Activated B cell treated with CpG ODN at 0.5 μM for 24 hours (primary cell): ENCODE measurements around the gene AVEN. TPM values are rescaled to one million over a fixed set of nuclear protein-coding genes. Genes with fewer than 3 reads are reported as not detected.

Source experiments
- ATAC-seq: fragments of 200-7000 bp; cut with Tn5 transposase; one replicate; pipeline ENCODE4 v1.10.0; 2021; ENCODE audit warnings: low read depth, mild to moderate bottlenecking, moderate library complexity
- CTCF ChIA-PET: fragments of 350-600 bp; sonication (Branson Sonifier 250); formaldehyde crosslinking; loops from one replicate; lab custom pipeline; 2021; ENCODE audit warnings: antibody characterized with exemption; lab: Charles Lee
- POLR2A ChIA-PET: fragments of 350-600 bp; sonication (Branson Sonifier 250); formaldehyde crosslinking; loops from one replicate; lab custom pipeline; 2021; ENCODE audit warnings: antibody characterized with exemption; lab: Charles Lee
- DNase-seq: peaks from one replicate; pipeline ENCODE4 v3.0.0; 2022
- H3K27ac Mint-ChIP-seq: one replicate; pipeline ENCODE4 v1.8.0; 2020; ENCODE audit warnings: mixed read lengths
- H3K27me3 Mint-ChIP-seq: one replicate; pipeline ENCODE4 v1.8.0; 2021; ENCODE audit warnings: mixed read lengths
- H3K36me3 Mint-ChIP-seq: one replicate; pipeline ENCODE4 v1.8.0; 2021; ENCODE audit warnings: low read depth, mixed read lengths
- H3K4me1 Mint-ChIP-seq: one replicate; pipeline ENCODE4 v1.8.0; 2021; ENCODE audit warnings: mixed read lengths
- H3K4me3 Mint-ChIP-seq: one replicate; pipeline ENCODE4 v1.8.0; 2020; ENCODE audit warnings: mild to moderate bottlenecking, mixed read lengths
- H3K9me3 Mint-ChIP-seq: one replicate; pipeline ENCODE4 v1.8.0; 2020; ENCODE audit warnings: mixed read lengths
- CTCF ChIP-seq: fragments of 200-600 bp; IDR thresholded peaks from one replicate; pipeline ENCODE4 v1.8.0; 2022; ENCODE audit warnings: antibody characterized with exemption, mild to moderate bottlenecking
- intact Hi-C: fragments of 100-400 bp; cut with micrococcal nuclease; formaldehyde crosslinking; loops from one replicate; pipeline ENCODE4 v1.15.1; 2024
- total RNA-seq: library from RNA; stranded (reverse); gene quantifications from 2 replicates; pipeline ENCODE4 v1.2.3, GENCODE V29; 2022

Gene AVEN
- total RNA-seq, 1 donor from 2014 or later, result 14.1 TPM

GRCh38 chr15:34039790-34040113 is 748 bp upstream of the AVEN start:
- ChIA-PET POLR2A (interaction anchor here (1.0 to 1.7 kb wide), 5 partner anchors 19 to 330 kb away, joined by 3 to 14 read pairs (median 9); partner anchors contain the start of genes EMC4, EMC7 and PGBD4), CTCF (interaction anchor here (1.7 kb wide), 1 partner anchor 170 kb away, joined by 5 read pairs; the partner anchor contains the start of gene KATNBL1)
- Mint-ChIP-seq H3K27me3 (no peaks in the 10 kb centered on the region), H3K4me3 (peak overlapping the region; percentile 79), H3K27ac (peak overlapping the region; percentile 94), H3K36me3 (no peaks in the 10 kb centered on the region), H3K4me1 (peaks cover 18% of the 10 kb centered on the region), H3K9me3 (no peaks in the 10 kb centered on the region)
- intact Hi-C loops, result loop anchor here (1.0 to 10.0 kb wide), 5 partner anchors 62 to 1508 kb away; partner anchors contain the start of genes DPH6, EMC7, FMN1 and NOP10
- no peak for DNase-seq
- TF ChIP-seq CTCF, result no peak
- ATAC-seq, result no peak

GRCh38 chr15:34038023-34038870 is 757 bp downstream of the AVEN start:
- TF ChIP-seq CTCF, result no peak
- Mint-ChIP-seq H3K9me3 (no peaks in the 10 kb centered on the region), H3K36me3 (no peaks in the 10 kb centered on the region), H3K4me1 (peaks cover 18% of the 10 kb centered on the region), H3K27ac (peak overlapping the region; percentile 89), H3K4me3 (peak overlapping the region; percentile 92), H3K27me3 (no peaks in the 10 kb centered on the region)
- intact Hi-C loops, result loop anchor here (1.0 to 10.0 kb wide), 7 partner anchors 24 to 1509 kb away; partner anchors contain the start of genes DPH6, FMN1, KATNBL1 and LPCAT4
- DNase-seq (peak; percentile 71), ATAC-seq (peak; percentile 79)
- POLR2A ChIA-PET, result interaction anchor here (1.1 to 1.7 kb wide), 6 partner anchors 64 to 331 kb away, joined by 3 to 14 read pairs (median 7); partner anchors contain the start of genes EMC4, EMC7, LPCAT4 and PGBD4
- CTCF ChIA-PET, result no interaction called here

- intact Hi-C loops, result loop anchor here (10.0 kb wide), 1 partner anchor 837 kb away; the partner anchor contains the start of gene FMN1
- H3K36me3 Mint-ChIP-seq, result peaks cover 4% of the 10 kb centered on the region
Measured at GRCh38 chr15:34031987-34032760, 6.8 kb downstream of the AVEN start.

GRCh38 chr15:34027606-34028005 is 11.4 kb downstream of the AVEN start:
- CTCF ChIA-PET, result no interaction called here
- Mint-ChIP-seq H3K36me3 (peaks cover 7% of the 10 kb centered on the region), H3K4me1 (peaks cover 2% of the 10 kb centered on the region), H3K27ac (no peak overlapping the region), H3K9me3 (peaks cover 5% of the 10 kb centered on the region), H3K4me3 (no peak overlapping the region), H3K27me3 (no peaks in the 10 kb centered on the region)
- no peak for DNase-seq
- no peak for TF ChIP-seq CTCF
- no peak for ATAC-seq
- intact Hi-C loops, result no loop called here
- POLR2A ChIA-PET, result no interaction called here

More at GRCh38 chr15:34031987-34032760, 6.8 kb downstream of the AVEN start:
- no peak for DNase-seq
- Mint-ChIP-seq H3K4me1 (no peaks in the 10 kb centered on the region), H3K27ac (no peak overlapping the region), H3K27me3 (no peaks in the 10 kb centered on the region), H3K4me3 (no peak overlapping the region), H3K9me3 (peaks cover 5% of the 10 kb centered on the region)
- POLR2A ChIA-PET, result no interaction called here
- TF ChIP-seq CTCF, result no peak
- no peak for ATAC-seq
- CTCF ChIA-PET, result no interaction called here
